ENCODE data around the gene MARK3. TPM values are rescaled to one million over a fixed set of nuclear protein-coding genes. Genes with fewer than 3 reads are reported as not detected.
A peak's percentile ranks its signal among the peaks of the same experiment; 100 is the strongest.

Gene MARK3
- total and polyA plus RNA-seq, 5 experiments from 2014 or later = 26.8 to 128 (median 36.5) TPM

GRCh38 chr14:103450416-103450815 is 65.2 kb downstream of the MARK3 start:
- no peaks in the 10 kb centered on the region for H3K27me3 Mint-ChIP-seq
- no peak overlapping the region for H3K4me3 Mint-ChIP-seq
- H3K36me3 Mint-ChIP-seq = peaks cover 6 to 51% (median 6%) of the 10 kb centered on the region in 3 donors
- no peak for DNase-seq
- POLR2A ChIA-PET = interaction anchor here (0.5 to 0.6 kb wide), 2 partner anchors 10 to 59 kb away, joined by 3 read pairs; no protein-coding TSS in a partner anchor
- H3K9me3 Mint-ChIP-seq = no peaks in the 10 kb centered on the region
- peaks cover 16 to 48% (median 38%) of the 10 kb centered on the region in 4 donors for H3K4me1 Mint-ChIP-seq
- no peak for ATAC-seq
- peak overlapping the region in 2 of 10 donors; percentile 27 to 32 for H3K27ac Mint-ChIP-seq

- DNase-seq (no peak), ATAC-seq (no peak)
- Mint-ChIP-seq H3K36me3 (peaks cover 6 to 51% (median 6%) of the 10 kb centered on the region in 3 donors), H3K27ac (peak overlapping the region in 2 of 10 donors; percentile 14 to 33), H3K4me1 (peaks cover 13 to 44% (median 35%) of the 10 kb centered on the region in 4 donors), H3K27me3 (no peaks in the 10 kb centered on the region), H3K4me3 (no peak overlapping the region), H3K9me3 (no peaks in the 10 kb centered on the region)
- POLR2A ChIA-PET = no interaction called here
Observed at GRCh38 chr14:103451401-103451800, 66.2 kb downstream of the MARK3 start.

- POLR2A ChIA-PET = no interaction called here
- no peak for DNase-seq
- H3K27me3 Mint-ChIP-seq = no peaks in the 10 kb centered on the region
- no peak overlapping the region for H3K4me3 Mint-ChIP-seq
- ATAC-seq = no peak
- H3K27ac Mint-ChIP-seq = no peak overlapping the region
- no peaks in the 10 kb centered on the region for H3K9me3 Mint-ChIP-seq
- H3K4me1 Mint-ChIP-seq = peaks cover 10 to 29% (median 18%) of the 10 kb centered on the region in 4 donors
- H3K36me3 Mint-ChIP-seq = peaks cover 6 to 65% (median 6%) of the 10 kb centered on the region in 3 donors
Observed at GRCh38 chr14:103453791-103454190, 68.6 kb downstream of the MARK3 start.

GRCh38 chr14:103456167-103456835 is 71.1 kb downstream of the MARK3 start:
- no peak overlapping the region for H3K4me3 Mint-ChIP-seq
- ATAC-seq (no peak), DNase-seq (no peak)
- peak overlapping the region; percentile 14 to 90 (median 42) for H3K27ac Mint-ChIP-seq
- no peaks in the 10 kb centered on the region for H3K9me3 Mint-ChIP-seq
- H3K36me3 Mint-ChIP-seq = peaks cover 6 to 64% (median 6%) of the 10 kb centered on the region in 3 donors
- no peaks in the 10 kb centered on the region for H3K27me3 Mint-ChIP-seq
- H3K4me1 Mint-ChIP-seq = peaks cover 9 to 41% (median 24%) of the 10 kb centered on the region in 4 donors
- POLR2A ChIA-PET = no interaction called here

GRCh38 chr14:103460415-103460814 is 75.2 kb downstream of the MARK3 start:
- POLR2A ChIA-PET = interaction anchor here (0.6 to 1.7 kb wide), 4 partner anchors 10 to 126 kb away, joined by 3 to 5 read pairs (median 3); partner anchors contain the start of gene EIF5
- Mint-ChIP-seq H3K27ac (peak overlapping the region; percentile 9 to 91 (median 72)), H3K36me3 (peaks cover 7 to 67% (median 11%) of the 10 kb centered on the region in 3 donors), H3K4me1 (peaks cover 11 to 34% (median 27%) of the 10 kb centered on the region in 4 donors), H3K27me3 (no peaks in the 10 kb centered on the region), H3K9me3 (no peaks in the 10 kb centered on the region), H3K4me3 (peak overlapping the region in 9 of 10 donors; percentile 8 to 78 (median 58))
- ATAC-seq (peak; percentile 58 to 68), DNase-seq (peak in 3 of 10 donors; percentile 4 to 47 (median 47))

- no peak for ATAC-seq
- POLR2A ChIA-PET = no interaction called here
- H3K9me3 Mint-ChIP-seq = no peaks in the 10 kb centered on the region
- H3K27me3 Mint-ChIP-seq = no peaks in the 10 kb centered on the region
- peaks cover 7 to 74% (median 11%) of the 10 kb centered on the region in 3 donors for H3K36me3 Mint-ChIP-seq
- peaks cover 5 to 25% (median 19%) of the 10 kb centered on the region in 4 donors for H3K4me1 Mint-ChIP-seq
- H3K27ac Mint-ChIP-seq = peak overlapping the region in 6 of 10 donors; percentile 4 to 78 (median 46)
- DNase-seq = no peak
- H3K4me3 Mint-ChIP-seq = no peak overlapping the region
Observed at GRCh38 chr14:103463149-103463548, 77.9 kb downstream of the MARK3 start.

- no peaks in the 10 kb centered on the region for H3K9me3 Mint-ChIP-seq
- ATAC-seq (no peak), DNase-seq (no peak)
- no peaks in the 10 kb centered on the region for H3K27me3 Mint-ChIP-seq
- H3K4me1 Mint-ChIP-seq = peaks cover 5 to 25% (median 19%) of the 10 kb centered on the region in 4 donors
- H3K4me3 Mint-ChIP-seq = no peak overlapping the region
- peak overlapping the region in 4 of 10 donors; percentile 2 to 39 (median 16) for H3K27ac Mint-ChIP-seq
- POLR2A ChIA-PET = no interaction called here
- H3K36me3 Mint-ChIP-seq = peaks cover 7 to 81% (median 12%) of the 10 kb centered on the region in 3 donors
Observed at GRCh38 chr14:103463851-103464250, 78.6 kb downstream of the MARK3 start.

GRCh38 chr14:103472939-103473338 is 87.7 kb downstream of the MARK3 start:
- Mint-ChIP-seq H3K4me3 (no peak overlapping the region), H3K4me1 (peaks cover 0 to 7% (median 2%) of the 10 kb centered on the region in 4 donors), H3K27me3 (no peaks in the 10 kb centered on the region), H3K36me3 (peaks cover 5 to 87% (median 20%) of the 10 kb centered on the region in 3 donors), H3K27ac (peak overlapping the region in 7 of 10 donors; percentile 23 to 73 (median 46)), H3K9me3 (no peaks in the 10 kb centered on the region)
- ATAC-seq (no peak), DNase-seq (no peak)
- POLR2A ChIA-PET = no interaction called here

- Mint-ChIP-seq H3K4me1 (peaks cover 0 to 10% (median 6%) of the 10 kb centered on the region in 4 donors), H3K27ac (peak overlapping the region in 1 of 10 donors; percentile 79), H3K9me3 (no peaks in the 10 kb centered on the region), H3K36me3 (peaks cover 5 to 87% (median 19%) of the 10 kb centered on the region in 3 donors), H3K27me3 (no peaks in the 10 kb centered on the region), H3K4me3 (no peak overlapping the region)
- POLR2A ChIA-PET = interaction anchor here (0.6 kb wide), 1 partner anchor 48 kb away, joined by 3 read pairs; no protein-coding TSS in a partner anchor
- DNase-seq = no peak
- no peak for ATAC-seq
Observed at GRCh38 chr14:103474893-103475292, 89.7 kb downstream of the MARK3 start.

GRCh38 chr14:103476065-103476464 is 90.8 kb downstream of the MARK3 start:
- no peaks in the 10 kb centered on the region for H3K27me3 Mint-ChIP-seq
- POLR2A ChIA-PET = no interaction called here
- DNase-seq (peak in 1 of 10 donors; percentile 12), ATAC-seq (peak in 1 of 2 donors; percentile 72)
- H3K27ac Mint-ChIP-seq = peak overlapping the region in 5 of 10 donors; percentile 3 to 66 (median 20)
- peaks cover 8 to 21% (median 15%) of the 10 kb centered on the region in 4 donors for H3K4me1 Mint-ChIP-seq
- H3K9me3 Mint-ChIP-seq = no peaks in the 10 kb centered on the region
- H3K4me3 Mint-ChIP-seq = no peak overlapping the region
- peaks cover 0 to 88% (median 16%) of the 10 kb centered on the region in 3 donors for H3K36me3 Mint-ChIP-seq

- peaks cover 0 to 88% (median 14%) of the 10 kb centered on the region in 3 donors for H3K36me3 Mint-ChIP-seq
- H3K4me3 Mint-ChIP-seq = no peak overlapping the region
- ATAC-seq (no peak), DNase-seq (no peak)
- no peaks in the 10 kb centered on the region for H3K27me3 Mint-ChIP-seq
- H3K4me1 Mint-ChIP-seq = peaks cover 9 to 25% (median 17%) of the 10 kb centered on the region in 4 donors
- peak overlapping the region in 2 of 10 donors; percentile 21 to 52 for H3K27ac Mint-ChIP-seq
- POLR2A ChIA-PET = no interaction called here
- H3K9me3 Mint-ChIP-seq = no peaks in the 10 kb centered on the region
Observed at GRCh38 chr14:103476631-103477030, 91.4 kb downstream of the MARK3 start.

- Mint-ChIP-seq H3K4me1 (peaks cover 6 to 25% (median 16%) of the 10 kb centered on the region in 4 donors), H3K27me3 (no peaks in the 10 kb centered on the region), H3K9me3 (no peaks in the 10 kb centered on the region), H3K36me3 (peaks cover 0 to 89% (median 10%) of the 10 kb centered on the region in 3 donors), H3K27ac (peak overlapping the region; percentile 2 to 75 (median 56)), H3K4me3 (peak overlapping the region in 2 of 10 donors; percentile 3 to 12)
- POLR2A ChIA-PET = no interaction called here
- ATAC-seq = peak; percentile 72 to 90
- peak in 2 of 10 donors; percentile 3 to 23 for DNase-seq
Observed at GRCh38 chr14:103480595-103480994, 95.4 kb downstream of the MARK3 start.

- Mint-ChIP-seq H3K9me3 (no peaks in the 10 kb centered on the region), H3K27ac (no peak overlapping the region), H3K4me1 (peaks cover 6 to 25% (median 13%) of the 10 kb centered on the region in 4 donors), H3K36me3 (peaks cover 0 to 80% (median 2%) of the 10 kb centered on the region in 3 donors), H3K27me3 (no peaks in the 10 kb centered on the region), H3K4me3 (no peak overlapping the region)
- ATAC-seq (no peak), DNase-seq (no peak)
- POLR2A ChIA-PET = no interaction called here
Observed at GRCh38 chr14:103483600-103483999, 98.4 kb downstream of the MARK3 start.
